GM18520 (cell line): ENCODE results near the gene WNT5A.

ENCODE experiments used
- ATAC-seq: cut with Tn5 transposase; IDR thresholded peaks from one replicate; pipeline ENCODE4 v1.9.1; 2021; ENCODE audit not compliant: unreplicated experiment

The WNT5A gene

DNA sequence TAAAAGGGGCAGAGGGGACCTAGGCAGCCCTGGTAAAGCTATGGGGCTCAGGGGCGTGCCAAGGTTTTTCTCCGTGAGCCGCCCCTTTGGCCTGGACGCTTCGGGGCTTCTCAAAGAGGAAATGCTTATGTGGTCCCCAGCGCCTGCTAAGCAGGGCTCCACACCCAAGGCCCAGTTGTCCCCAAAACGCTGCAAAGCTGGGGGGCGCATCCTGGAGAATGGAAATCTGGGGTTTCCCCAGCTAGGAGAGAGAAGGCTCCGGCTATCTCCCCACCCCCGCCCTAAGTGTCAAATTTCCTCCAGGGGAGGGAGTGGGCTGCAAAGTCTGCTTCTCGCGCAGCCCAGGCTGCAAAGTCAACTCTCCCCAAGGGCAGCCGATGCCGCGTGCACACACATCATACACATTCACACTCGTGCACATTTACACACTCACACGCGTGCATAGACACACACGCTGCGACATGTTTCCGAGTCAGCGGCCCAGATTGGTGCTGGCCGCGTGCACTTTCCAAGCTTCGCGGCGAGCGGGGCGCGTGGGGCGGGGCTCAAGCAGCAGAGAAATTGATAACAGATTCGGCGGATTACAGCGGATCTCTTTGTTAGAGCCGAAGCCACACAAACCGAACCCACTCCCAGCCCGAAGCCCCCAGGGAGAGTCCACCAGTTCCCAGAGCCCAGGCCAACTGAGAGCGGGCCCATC is 4.5 kb downstream of the WNT5A start:
- ATAC-seq, result no peak

DNA sequence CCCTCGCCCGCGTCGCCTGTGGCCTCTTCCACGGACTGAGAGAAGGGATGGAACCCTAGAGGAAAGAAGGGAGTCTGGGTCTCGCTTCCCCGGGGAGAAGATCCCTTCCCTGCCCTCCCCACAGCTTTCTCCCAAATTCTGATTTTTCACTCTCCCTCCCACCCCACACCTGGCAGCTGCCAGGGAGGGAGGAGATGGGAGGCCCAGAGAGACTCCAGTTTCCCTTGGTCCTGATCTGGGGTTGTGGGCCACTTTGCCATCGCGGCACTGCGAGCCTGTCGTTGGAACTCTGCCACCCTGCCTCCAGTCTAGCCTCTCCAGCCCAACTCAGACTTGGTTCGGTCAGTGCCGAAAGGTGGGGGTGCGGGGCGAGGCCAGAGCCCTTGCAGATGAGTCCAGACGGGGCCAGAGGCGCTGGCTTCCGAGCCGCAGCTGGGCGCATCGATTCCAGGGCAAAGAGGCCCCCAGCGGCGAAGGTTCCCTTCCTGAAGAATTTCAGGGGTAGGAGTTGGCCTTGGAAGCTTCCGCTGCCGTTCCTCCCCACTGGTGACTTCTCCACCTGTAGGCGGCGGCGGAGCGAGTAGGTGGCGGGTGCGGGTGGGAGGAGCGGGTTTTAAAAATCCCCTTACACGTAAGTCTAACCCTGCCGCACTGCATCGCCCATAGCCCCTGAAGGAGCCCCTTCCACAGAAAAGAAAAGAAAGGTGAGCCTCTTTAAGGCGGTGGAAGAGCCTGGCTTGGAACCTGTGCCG is 5.2 kb downstream of the WNT5A start:
- ATAC-seq, result no peak

DNA sequence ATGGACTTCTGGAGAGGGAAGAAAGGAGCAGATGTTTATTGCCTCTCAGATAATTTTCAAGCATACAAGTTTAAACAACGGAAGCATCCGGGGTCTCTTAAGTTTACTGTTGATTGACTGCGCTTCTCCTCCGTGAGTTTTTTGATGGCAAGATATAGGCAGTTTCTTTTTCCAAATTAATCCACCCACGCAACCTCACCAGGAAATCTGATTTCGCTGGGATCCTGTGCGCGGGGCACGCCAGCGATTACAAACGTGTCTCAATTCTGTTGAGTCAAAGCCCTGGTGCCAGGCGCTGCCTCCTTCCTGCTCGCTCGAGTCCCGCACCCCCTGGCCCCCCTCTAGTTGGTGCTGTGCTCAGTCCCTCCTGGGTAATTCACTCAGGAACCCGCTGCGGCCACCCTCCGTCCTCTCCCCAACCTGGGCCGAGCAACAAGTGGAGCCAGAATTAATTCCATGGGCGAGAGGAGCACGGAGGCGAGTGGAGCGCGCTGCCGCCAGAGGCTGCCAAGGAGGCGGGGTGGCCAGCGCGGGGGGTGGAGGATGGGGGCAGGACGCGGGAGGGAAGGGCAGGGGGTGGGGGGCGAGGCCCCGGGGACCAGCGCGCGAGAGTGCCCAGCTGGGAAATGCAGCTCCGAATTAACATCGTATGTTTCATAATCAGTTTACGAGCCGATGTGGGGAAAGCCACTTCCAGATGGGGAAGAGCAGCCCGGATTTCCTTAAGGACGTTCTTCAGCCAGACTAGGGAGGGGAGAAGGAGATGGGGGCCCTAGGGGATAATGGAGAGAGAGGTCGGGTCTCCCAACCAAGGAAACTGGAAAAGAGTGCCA is 6.0 kb downstream of the WNT5A start:
- no peak for ATAC-seq

DNA sequence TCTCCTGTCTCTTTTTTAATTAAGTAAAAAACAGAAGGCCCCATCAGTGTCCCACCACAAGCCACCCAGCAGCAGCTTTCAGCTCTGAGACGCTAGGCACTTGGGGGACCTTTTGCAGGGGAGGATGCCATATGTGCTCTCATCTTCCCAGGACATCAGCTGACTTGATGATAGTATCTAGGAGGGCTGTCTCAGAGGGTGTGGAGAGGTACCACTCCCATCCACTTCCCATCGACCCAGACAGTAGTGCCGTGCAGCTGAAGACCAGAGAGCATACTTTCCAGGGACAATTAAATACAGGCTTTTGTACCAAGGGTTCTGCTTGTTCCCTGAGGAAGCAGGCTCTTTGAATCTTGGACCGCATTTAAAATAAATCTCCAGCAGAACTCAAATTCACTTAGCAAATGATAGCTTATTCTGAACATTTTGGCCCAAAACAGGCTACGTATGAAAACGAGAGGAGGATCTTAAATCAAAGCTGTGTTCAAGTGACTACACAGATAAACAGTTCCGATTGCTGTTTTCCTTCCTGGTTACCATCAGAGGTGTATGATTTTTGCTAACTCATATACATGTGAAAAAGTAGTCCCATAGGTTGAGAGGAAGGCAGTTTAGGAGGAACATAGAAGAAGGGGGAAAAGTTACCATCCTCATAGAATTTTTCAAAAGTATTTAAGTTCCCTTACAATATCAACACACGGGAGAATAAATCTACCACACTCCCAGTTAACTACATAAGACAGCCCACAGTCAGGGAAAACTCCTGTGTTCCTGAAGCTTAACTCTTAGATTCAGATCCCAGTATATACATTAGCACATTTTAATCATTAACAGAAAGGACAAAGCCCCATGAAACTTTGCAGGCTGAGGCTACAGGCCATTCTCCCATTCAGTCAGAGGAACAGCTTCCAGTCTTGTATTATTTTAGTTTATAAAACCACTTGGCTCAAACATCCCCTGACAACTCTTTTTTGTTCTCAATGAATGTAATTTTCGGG is 9.5 kb downstream of the WNT5A start:
- ATAC-seq, result no peak

DNA sequence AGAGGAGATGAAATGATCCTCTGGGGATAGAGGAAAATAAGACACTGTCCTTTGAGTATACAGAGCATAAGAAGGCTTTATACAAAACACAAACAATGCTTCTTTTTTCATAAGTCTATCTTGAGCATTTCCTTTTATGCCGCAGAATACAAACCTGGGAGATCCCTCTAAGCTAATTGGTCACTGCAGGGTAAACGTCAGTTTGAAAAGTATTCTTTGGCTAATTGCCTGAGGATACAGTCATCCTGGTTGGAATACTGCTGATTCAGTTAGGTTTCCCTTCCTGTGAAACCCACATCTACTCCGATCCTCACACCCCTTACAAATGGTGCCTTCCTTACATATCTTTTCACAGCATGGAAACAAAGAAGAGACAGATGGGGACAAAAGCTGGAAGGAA is 10.6 kb downstream of the WNT5A start:
- ATAC-seq, result no peak

DNA sequence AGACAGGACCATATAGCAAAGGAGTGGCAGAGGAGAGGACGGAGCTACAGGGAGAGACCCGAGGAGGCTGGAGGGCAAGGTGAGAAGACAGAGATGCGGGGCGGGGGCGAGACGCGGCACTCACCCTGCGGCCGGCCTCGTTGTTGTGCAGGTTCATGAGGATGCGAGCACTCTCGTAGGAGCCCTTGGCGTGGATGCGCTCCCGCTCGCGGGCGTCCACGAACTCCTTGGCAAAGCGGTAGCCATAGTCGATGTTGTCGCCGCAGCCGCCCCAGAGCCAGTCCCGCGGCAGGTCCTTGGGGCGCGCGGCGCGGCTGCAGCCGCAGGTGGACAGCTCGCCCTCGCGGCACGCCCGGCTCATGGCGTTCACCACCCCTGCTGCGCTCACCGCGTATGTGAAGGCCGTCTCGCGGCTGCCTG is 12.9 kb downstream of the WNT5A start:
- no peak for ATAC-seq

DNA sequence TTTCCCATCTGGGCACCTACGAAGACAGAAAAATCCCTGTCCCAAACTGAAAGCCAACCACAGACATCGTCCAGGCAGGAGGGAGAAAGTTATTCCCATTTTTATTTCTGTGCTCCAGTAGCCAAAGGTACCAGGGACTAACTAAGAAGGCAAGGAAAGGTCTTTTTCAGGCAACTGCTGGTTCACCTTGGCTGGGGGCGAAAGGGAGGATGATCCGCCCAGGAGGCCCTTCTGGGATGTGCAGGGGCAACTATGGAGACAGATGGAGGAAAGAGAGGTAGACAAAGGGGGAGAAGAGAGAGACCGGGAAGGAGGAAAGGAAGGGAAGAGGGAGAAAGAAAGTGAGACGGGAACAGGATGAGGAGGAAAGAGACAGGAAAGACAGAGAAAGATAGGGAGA is 13.3 kb downstream of the WNT5A start:
- ATAC-seq, result no peak

DNA sequence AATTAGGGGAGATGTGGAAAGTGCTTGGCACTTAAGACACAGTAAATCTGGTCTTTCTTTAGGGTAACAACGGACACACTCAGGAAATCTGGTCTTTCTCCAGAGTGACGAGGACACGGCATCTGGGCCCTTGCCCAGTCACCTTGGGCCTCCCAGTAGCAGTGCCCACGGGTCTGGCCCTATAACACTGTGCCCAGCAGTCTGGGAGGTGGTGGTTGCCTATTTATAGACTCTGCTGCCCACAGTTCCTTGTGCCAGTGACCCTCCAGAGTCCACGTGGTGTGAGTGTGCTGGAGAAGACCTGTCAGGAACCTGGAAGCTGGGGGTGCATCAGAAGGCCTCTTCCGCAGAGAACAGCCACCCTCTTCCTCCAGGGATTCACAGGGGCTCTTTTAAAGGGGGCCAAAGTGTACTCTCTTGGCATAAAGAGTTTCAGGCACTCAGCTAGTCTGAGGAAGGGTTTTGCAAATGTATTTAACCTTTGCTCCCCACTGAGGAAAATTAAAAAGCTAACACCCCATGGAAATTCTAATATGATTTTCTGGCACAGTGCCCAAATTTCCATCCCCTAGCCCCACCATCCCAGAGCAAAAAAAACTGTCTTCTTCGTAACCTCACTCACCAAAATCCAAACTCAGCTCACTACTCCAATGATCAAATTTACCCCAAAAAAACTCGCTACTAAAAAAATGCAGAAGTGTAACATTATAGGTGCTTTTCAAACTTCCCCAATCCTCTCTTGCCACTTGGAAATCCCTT is 15.4 kb downstream of the WNT5A start:
- no peak for ATAC-seq

DNA sequence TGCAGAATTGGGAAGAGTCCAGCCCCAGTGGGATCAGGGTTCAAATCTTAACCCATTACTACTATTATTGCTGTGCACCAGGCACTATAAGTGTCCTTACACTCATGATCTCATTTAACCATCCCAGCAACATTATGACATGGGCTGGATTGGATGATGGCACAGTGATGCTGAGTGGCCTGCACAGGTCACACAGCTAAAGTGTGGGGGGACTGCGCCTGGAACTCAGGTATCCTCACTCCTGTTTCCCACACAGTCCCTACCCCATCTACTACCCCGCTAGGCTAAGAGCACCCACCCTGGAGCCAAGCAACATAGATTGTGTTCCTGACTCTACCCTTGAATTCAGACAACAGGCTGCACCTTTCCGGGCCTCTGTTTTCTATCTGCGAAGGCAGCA is 16.0 kb downstream of the WNT5A start:
- ATAC-seq, result no peak

DNA sequence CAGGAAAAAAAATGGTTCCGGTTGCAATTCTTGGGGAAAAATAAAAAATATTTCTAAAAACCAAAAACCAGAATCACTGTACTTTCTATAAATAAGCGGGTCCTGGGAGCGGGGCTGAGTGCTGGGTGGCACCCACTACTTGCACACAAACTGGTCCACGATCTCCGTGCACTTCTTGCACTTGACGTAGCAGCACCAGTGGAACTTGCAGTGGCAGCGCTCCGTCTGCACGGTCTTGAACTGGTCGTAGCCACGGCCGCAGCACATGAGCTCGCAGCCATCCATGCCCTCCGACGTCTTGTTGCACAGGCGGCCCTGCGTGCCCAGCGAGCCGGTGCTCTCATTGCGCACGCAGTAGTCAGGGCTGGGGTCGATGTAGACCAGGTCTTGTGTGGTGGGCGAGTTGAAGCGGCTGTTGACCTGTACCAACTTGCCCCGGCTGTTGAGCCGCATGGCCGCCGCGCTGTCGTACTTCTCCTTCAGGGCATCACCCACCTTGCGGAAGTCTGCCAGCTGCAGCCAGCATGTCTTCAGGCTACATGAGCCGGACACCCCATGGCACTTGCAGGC is 17.1 kb downstream of the WNT5A start:
- no peak for ATAC-seq

DNA sequence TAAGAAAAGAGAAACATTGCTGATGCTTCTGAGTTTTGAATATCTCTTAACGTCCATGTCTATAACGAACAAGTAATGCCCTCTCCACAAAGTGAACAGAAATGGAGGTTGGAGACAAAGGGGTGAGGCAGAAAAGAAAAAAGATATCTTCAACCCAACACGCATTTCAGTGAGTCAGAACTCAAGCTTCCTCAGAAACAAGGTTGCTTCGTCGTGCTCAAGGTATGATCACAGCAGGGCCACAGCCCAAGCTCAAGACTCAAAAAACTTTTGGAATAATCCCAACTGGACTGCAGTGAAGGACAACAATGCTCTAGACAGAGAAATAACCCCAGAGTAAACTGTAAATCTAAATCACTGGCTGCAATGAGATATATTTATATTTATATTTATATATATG is 18.9 kb downstream of the WNT5A start:
- no peak for ATAC-seq

DNA sequence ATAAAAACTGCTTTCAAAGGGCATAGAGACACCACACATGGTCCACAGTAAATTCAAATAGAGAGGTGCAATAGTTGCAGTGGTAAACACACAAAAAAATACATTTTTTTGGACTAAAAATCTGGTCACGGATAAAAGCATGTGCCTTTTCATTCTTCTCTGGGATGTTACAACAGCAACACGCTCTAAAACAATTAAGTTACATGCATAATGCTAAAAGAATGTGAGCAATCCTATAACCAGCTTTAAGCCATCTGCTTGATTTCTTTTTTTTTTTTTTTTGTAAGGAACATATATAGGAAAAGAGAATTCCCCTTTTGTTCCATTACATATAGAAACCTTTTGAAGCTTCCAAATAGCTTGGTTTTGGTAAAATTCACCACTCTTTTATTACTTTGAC is 20.0 kb downstream of the WNT5A start:
- ATAC-seq, result no peak

DNA sequence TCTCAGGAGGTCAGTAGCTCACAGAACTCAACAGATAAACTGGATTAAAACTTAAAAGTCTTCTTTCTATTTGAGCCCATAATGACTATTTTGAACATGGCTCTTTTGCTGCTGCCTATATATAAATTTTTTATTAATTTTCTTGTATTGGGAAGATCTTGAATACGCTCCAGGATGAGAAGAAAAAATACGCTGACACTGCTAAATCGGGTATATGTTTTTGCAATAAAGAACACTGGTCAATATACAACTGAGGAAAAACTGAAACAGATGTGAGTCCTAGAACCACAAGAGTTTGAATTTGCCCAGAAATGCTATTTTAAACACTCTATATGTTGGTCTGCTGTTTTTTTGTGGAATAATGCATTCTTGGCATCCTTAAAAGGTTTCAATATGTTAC is 20.6 kb downstream of the WNT5A start:
- ATAC-seq, result no peak

DNA sequence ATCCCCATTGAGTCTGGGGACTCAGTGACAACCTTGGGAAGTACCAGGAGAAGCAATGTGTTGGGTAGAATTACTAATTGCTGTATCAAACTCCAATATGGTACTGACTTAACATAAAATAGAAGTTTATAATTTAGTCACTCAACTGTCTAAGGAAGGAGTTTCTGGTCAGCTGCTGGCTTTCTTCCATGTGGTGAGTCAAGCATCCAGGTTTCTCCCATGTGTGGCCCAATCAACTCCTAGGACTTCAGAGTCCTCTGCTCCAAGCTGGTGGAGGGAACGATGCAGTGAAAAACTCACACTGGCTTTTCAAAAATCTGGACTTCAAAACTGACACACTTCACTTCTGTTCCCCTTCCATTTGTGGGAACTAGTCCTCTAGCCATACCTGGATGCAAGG is 25.2 kb downstream of the WNT5A start:
- no peak for ATAC-seq

DNA sequence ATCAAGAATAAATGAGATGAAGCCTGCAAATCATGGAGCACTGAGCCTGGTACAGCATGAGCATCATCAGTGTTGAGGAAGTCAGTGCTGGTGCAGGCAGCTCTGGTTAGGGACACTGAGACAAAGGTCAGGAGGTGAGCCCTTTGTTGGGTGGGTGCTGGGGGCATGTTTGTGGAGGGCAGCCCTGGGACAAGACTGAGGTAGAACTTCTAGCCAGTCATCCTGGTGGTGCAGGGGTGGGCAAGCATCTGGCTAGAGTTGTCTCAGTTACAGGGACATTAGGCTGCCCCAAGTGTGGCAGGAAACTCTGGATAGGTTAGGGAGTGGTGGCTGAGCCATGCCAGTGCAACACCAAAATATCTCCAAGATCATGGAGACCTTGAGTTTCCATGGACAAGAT is 27.3 kb downstream of the WNT5A start:
- no peak for ATAC-seq

DNA sequence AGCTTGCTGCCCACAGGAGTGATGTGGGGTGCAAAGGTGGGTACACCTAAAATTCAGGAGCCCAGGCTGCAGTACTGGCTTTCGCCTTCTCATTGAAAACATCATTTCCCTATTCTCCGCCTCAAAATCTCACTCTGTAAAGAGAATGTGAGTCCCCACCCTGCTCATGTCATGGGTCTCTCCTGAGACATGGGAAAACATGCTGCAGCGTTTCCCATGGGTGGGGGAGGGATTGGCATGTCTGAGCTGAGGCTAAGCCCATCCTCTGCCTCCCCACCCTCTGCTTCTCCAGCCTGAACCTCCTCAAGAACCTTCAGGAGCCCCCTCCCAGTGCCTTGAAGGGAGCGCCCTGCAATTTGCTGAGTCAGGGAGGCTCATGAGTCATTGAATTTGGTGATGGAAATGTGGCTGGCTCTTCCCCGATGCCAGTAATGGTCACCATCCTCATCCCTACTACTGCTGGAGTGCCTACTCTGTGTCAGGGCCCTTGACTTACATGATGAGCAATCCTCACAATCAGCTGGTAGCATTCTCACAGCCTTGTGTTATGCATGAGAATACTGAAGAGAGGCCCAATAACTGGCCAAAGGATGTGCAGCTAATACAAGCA is 28.8 kb downstream of the WNT5A start:
- ATAC-seq, result no peak

DNA sequence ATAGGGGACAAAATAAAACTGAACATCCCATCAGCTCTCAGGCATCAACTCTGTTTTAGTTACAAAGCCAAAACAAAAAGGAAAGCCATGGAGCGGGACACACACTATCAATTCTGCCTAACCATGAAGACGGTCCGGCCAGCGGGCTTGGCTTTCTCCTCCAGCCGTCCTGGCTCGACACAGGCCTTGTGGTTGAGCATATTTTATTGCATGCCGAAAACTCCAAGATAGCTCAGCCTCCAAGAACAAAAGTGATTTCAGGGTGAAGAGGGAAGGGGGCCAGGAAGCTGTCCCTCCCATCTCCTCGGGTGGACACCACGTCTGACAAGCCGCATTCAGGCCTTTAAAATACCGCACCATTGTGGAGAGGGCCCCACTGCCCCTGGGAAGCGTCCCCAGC is 31.2 kb downstream of the WNT5A start:
- no peak for ATAC-seq

DNA sequence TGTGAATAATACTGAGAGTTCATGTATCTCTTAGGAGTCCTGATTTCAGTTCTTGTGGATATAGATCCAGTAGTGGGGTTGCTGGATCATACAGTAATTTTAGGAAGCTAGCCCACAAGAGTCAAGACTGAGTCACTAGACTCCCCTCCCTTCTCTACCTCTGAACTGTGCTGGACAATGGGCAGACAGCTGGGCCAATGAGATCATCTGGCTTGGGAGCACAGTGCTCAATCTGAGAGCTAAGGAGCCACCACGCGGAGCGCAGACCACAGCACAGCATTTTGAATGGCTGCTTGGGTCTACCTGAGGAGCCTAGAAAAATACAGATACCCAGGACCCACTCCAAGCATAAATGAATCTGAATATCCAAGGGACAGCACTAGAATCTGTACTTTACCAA is 32.5 kb downstream of the WNT5A start:
- no peak for ATAC-seq

DNA sequence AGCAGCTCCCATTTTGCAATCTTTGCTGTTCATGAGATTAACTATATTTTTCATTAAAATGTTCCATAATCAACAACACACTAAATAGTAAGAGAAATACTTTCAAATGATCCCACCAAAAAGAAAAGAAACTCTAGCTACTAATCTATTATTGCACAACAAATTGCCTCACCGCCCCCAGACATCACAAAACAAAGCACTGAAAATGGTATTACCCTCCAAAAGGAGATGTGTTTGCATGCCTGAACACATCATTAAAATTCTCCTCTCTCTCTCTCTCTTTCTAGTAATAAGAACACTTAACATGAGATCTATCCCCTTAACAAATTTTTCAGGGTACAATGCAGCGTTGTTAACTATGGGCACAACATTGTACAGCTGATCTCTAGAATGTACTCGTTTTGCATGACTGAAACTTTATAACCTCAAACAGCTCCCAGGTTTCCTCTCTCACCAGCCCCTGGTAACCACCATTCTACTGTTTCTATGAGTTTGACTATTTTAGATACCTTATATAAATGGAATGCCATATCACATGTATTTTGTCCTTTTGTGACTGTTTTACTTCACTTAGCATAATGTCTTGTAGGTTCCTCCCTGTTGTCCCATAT is 33.1 kb downstream of the WNT5A start:
- ATAC-seq, result no peak
